CD4-positive, alpha-beta T cell treated with Interferon alpha-2 for 1 hour (primary cell): ENCODE measurements around the gene MGAT4C.
"Not testable (repeated sequence)": the region's sequence is repeated elsewhere in the genome, so short reads cannot be mapped to it uniquely, and the experiment has no call there.

Experiments used
- DNase-seq, 2 donors: peaks; one replicate each; pipeline ENCODE4 v3.0.0-alpha.2; 2020 to 2022

MGAT4C gene

GRCh38 chr12:86122846-86123468 is 133.2 kb downstream of the MGAT4C start:
- DNase-seq: no peak

- no peak for DNase-seq
Measured at GRCh38 chr12:86118161-86118560, 138.0 kb downstream of the MGAT4C start.

GRCh38 chr12:86117711-86118110 is 138.5 kb downstream of the MGAT4C start:
- no peak for DNase-seq

GRCh38 chr12:86104087-86104486 is 152.1 kb downstream of the MGAT4C start:
- DNase-seq: no peak

- DNase-seq: no peak
Measured at GRCh38 chr12:86097161-86097560, 159.0 kb downstream of the MGAT4C start.

- no peak for DNase-seq
Measured at GRCh38 chr12:86091681-86092080, 164.5 kb downstream of the MGAT4C start.

- no peak for DNase-seq
Measured at GRCh38 chr12:86081843-86082242, 174.3 kb downstream of the MGAT4C start.

- DNase-seq: not testable (repeated sequence)
Measured at GRCh38 chr12:86059052-86059451, 197.1 kb downstream of the MGAT4C start.

GRCh38 chr12:86057092-86057845 is 198.9 kb downstream of the MGAT4C start:
- no peak for DNase-seq

GRCh38 chr12:86052921-86053320 is 203.3 kb downstream of the MGAT4C start:
- DNase-seq: no peak

- DNase-seq: no peak
Measured at GRCh38 chr12:86050010-86050409, 206.2 kb downstream of the MGAT4C start.

GRCh38 chr12:86044396-86044795 is 211.8 kb downstream of the MGAT4C start:
- no peak for DNase-seq

- DNase-seq: no peak
Measured at GRCh38 chr12:86042062-86042461, 214.1 kb downstream of the MGAT4C start.

GRCh38 chr12:86018361-86018760 is 237.8 kb downstream of the MGAT4C start:
- no peak for DNase-seq

GRCh38 chr12:86015026-86015425 is 241.2 kb downstream of the MGAT4C start:
- DNase-seq: no peak

GRCh38 chr12:86006727-86007126 is 249.5 kb downstream of the MGAT4C start:
- no peak for DNase-seq

- DNase-seq: no peak
Measured at GRCh38 chr12:85998074-85998473, 258.1 kb downstream of the MGAT4C start.

- no peak for DNase-seq
Measured at GRCh38 chr12:85996280-85996679, 259.9 kb downstream of the MGAT4C start.

- DNase-seq: no peak
Measured at GRCh38 chr12:85993746-85994145, 262.4 kb downstream of the MGAT4C start.

GRCh38 chr12:85985996-85986395 is 270.2 kb downstream of the MGAT4C start:
- DNase-seq: no peak

GRCh38 chr12:85983601-85984000 is 272.6 kb downstream of the MGAT4C start:
- no peak for DNase-seq

- no peak for DNase-seq
Measured at GRCh38 chr12:85979641-85980040, 276.6 kb downstream of the MGAT4C start.

GRCh38 chr12:85975716-85976115 is 280.5 kb downstream of the MGAT4C start:
- DNase-seq: no peak

GRCh38 chr12:85971800-85972199 is 284.4 kb downstream of the MGAT4C start:
- DNase-seq: no peak

GRCh38 chr12:85968606-85969005 is 287.6 kb downstream of the MGAT4C start:
- DNase-seq: no peak
